ENCODE data around the gene TNNT1.

The TNNT1 gene

DNA sequence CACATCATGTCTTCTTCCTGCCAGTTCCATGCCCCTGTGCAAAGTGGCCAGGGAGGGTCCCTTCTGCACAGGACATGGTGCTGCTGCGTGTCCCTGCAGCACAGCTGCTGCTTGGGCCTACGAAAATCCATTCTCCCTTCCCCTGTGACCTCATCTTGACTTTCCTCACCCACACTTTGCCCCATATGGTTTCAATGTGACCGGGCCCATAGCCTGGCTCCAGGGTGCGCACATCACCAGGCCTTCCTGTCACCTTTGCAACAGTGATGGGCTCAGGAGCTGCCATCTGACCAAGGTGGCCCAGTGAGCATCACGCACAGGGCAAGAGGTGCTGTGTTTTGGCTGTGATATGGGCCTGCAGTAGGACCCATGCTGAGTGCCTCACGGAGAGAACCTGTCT, 42.4 kb downstream of the TNNT1 start:
- DNase-seq: no peak

DNA sequence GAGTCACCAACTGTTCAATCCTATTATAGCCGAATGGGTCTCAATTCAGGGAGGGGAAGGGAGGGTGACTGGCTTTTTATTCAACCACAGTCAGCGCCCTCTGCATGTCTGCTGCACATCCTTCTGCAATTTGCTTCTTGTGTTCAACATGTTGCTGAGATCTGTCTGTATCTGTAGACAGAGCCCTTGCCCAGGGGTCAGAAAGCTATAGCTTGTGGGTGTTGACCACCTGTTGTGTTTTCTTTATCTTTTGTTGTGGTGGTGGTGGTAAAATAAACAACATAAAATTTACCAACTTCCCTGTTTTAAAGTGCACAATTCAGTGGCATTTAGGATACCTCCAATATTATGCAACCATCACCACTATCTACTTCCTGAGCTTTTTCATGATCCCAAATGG, 43.8 kb downstream of the TNNT1 start:
- no peak for DNase-seq

DNA sequence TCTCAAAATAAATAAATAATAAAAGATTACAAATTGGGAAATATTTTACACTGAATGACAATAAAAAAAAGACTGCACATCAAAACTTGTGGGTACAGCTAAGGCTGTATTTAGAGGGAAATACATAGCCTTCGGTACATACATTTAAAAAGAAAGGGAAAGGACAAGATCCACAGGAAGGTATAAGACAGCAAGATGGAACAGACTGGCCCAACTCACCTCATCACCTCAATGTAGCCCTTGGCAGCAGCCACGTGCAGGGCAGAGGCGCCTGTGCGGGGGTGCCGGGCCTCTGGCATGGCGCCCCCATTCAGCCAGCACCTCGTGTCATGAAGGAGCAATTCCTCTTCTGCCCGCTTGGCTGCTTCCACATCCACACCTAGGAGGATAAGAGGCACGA, 45.8 kb downstream of the TNNT1 start:
- no peak for DNase-seq

DNA sequence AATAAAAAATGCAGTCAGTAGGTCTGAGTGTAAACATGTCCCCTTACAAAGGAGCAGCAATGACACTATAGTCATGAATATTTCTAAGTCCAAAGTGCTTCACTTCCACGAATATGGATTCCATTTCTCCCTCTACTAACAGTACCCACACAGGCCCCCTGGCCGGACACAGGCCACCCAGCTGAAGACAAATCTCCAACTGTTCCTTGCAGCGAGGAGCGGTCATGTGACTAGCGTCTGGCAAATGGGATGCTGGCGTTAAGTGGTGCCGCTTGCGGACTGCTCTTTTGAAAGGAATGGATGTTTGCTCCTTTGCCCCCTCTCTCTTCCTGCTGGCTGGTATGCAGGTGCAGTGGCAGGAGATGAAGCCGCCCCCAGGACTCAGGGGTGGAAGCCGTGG, 47.7 kb downstream of the TNNT1 start:
- no peak for DNase-seq

DNA sequence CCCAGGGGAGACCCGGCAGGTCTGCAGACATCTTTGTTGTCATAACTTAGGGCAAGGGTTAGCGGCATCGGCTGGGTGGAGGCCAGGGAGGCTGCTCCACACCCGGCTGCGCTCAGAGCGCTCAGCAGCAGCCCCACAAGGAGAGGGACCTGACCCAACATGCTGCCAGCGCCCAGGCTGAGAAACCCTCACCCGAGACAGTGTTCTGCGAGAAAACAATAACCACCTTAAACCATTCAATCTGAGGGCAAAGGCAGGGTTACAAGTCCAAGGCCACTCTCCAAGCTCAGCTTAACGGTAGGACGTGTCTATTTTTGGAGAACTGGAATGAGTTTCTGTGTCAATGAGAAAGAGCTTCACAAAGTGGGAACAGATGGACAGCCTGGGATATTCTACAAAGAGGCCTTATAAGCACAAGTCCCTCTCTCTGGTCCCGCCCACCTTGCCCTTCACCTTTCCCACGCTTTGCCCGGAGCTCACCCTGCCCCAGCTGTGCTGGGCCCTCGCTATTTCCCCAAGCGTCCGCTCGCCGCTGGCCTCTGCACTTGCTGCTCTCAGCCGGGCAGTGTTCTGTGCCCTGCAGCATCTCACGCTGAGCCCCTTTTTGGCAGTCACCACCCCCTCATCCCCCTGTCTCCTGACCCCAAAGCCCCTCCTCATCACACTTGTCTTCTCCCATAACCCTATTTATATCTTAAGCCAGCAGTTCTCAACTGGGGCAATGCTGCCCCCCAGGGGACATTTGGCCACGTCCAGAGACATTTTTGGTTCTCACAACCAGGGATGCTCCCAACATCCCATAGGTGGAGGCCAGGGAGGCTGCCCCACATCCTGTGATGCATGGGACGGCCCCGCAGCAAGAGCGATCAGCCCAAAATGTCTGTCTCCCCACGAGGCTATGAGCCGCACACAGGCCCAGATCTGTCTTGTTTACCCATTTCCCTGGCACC, 49.2 kb downstream of the TNNT1 start:
- DNase-seq: no peak

DNA sequence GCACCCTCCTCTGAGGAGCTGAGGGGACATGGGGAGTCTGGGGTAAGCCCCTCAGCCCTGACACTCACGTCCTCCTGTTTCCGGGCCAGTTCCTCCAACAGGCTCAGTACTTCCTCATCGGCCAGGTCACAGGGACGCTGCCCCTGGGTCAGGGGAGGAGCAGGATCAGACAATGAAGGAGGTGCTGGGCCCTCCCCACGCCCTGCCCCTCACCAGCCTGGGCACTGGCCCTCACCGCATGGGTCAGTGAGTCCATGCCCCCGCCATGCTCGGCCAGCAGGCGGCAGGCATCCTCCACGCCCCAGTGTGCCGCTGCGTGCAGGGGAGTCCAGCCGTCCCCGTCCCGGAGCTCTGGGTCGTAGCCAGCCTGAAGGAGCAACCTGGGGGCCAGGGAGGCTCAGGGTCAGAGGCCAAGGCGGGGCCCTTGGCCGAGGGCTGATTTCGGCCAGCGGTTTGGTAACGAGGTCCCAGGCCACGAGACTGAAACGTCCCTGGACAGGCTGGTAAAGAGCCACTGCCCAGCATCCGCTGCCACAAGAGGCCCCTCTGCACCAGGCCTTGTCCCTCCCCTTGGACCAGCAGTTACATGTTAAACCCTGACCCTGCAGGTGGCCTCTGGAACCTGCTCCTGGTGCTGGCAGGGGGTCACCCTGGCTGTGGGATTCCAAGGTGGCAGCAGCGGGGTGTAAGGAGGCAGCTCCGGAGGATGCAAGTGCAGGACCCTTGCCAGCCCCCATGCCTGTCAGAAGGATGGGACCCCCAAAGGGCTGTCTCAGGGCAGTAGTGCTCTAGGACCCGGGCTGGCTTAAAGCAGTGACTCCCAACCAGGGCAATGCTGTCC, 50.1 kb downstream of the TNNT1 start:
- no peak for DNase-seq

DNA sequence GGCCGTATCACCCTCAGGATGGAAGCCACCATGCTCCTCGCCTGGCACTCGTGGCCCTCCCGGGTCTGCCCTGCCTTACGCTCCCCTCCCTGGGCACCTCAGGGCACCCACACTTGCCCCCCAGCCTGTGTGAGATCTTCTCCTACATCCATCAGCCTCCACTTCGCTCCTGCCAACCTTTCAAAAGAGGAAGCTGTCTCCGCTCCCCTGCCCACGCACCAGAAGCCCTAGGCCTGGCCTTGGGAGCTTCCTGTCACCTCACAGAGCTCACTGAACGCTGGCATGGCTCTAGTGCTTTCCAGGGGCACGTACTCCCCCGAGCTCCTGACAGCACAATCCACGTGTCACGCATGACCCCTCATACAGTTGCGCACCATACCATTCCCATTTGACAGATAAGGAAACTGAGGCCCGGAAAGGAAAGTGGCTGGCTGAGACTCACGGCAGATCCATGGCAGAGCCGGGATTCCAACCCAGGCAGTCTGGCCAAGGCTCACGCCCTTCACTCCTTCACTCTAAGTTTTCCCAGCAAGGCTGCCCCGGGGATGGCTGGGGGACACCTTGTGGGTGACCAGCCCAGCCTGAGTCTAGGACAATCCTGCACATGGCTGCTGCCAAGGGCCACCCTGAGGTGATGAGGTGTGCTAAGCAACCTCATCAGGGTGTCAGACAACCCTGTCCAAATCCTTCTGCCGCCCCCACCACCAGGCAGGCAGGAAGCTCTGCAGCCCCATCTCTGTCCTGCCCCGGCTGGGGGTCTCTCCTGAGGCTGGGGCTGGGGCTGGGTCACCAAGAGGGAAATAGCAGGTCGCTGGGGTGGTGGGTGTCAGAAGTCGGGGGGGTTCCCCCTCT, 50.9 kb downstream of the TNNT1 start:
- DNase-seq: no peak

DNA sequence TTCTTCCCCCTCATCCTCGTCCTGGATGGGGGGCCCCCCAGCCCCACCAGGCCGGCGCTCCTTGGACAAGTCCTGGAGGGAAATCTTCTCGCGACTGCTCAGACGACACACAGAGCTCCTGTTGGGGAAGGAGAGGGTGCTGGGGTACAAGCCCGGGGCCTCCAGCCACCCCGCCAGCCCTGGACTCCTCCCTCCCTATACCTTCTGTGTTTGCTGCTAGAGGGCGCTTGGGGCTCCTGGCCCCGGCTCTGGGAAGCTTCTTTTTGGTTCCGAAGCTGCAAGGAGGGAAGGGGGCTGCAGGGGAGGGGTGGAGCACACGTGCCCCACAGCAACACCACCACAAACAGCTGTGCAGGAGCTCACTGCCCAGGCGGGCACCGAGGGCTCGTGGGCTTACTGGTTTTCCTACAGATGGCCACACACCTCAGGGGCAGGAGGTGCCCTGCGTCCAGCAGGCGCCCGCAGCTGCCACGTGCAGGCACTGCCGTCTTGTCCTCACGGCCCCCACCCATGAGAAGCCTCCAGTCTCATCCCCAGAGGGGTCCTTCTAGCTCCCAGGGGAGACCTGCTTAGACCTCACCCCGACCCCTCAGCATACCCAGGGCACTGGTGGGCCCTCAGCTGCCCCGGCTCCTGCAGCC, 52.8 kb downstream of the TNNT1 start:
- no peak for DNase-seq

DNA sequence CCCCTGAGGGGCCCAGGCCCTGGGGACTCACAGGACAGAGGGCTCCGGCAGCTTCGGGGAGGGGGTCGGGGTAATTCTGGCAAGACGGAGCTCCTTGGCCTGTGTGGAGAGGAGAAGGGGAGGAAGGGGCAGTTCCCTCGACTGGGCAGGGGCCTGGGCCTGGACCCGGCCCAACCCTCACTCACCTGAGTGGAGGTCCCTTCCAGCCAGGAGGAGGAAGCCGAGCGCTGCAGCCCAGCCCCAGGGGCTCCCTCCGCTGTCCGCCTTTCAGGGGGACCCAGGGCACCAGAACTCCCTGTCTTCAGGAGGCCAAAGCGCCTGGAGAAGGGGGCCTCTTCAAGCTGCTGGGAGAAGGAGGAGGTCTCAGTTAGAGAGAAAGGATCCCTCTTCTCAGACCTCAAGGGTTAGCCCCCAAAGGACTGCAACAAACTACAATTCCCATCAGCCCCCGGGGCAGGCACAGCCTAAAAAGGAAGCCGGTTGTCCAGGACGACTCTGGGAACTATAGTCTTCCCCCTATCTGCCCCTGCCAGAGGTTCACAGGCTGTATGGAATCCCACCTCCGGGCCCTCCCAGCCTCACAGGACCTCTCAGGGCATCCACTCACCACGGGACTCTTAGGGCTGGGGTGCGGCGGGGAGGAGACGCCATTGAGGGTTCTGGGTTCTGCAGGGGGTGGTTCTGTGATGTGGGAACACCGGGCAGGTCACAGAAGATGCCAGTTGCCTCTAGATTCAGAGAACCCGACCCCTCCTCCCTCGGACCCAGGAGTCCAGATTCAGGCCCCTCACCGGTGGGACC, 53.5 kb downstream of the TNNT1 start:
- no peak for DNase-seq

DNA sequence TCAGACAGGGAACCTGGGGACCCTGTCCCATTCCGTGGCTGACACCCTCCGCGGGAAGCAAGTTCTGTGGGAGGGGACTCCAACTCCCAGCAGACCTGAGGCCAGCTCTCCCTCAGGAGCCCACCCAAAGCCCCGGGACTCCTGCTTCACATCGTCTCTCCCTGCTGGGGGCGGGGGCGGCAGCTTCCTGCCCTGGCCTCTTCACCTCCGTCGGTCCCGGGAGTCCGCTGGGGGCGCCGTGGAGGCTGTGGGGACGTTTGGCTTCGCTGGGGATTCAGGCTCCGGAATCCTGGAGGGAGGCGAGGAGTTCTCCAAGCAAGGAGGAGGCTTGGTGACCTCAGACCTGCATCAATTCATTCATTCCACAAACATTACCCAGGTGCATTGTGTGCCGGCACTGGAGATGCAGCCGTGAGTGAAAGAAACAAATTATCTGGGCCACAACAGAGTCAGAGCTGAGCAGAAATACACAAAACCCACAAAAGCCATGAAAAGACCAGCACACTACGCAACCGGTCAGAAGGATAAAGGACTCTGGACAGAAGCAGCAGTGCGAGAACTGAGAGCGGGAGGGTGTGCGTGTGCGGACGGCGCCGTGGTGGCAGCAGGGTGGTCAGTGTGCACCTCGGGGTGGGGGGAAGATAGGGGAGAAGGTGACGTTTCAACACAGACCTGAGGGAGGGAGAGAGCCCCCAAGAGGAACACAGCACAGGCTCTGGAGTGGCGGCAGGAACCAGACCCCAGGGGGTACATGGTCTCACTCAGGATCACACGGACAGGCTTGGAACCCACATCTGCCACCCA, 54.3 kb downstream of the TNNT1 start:
- no peak for DNase-seq

DNA sequence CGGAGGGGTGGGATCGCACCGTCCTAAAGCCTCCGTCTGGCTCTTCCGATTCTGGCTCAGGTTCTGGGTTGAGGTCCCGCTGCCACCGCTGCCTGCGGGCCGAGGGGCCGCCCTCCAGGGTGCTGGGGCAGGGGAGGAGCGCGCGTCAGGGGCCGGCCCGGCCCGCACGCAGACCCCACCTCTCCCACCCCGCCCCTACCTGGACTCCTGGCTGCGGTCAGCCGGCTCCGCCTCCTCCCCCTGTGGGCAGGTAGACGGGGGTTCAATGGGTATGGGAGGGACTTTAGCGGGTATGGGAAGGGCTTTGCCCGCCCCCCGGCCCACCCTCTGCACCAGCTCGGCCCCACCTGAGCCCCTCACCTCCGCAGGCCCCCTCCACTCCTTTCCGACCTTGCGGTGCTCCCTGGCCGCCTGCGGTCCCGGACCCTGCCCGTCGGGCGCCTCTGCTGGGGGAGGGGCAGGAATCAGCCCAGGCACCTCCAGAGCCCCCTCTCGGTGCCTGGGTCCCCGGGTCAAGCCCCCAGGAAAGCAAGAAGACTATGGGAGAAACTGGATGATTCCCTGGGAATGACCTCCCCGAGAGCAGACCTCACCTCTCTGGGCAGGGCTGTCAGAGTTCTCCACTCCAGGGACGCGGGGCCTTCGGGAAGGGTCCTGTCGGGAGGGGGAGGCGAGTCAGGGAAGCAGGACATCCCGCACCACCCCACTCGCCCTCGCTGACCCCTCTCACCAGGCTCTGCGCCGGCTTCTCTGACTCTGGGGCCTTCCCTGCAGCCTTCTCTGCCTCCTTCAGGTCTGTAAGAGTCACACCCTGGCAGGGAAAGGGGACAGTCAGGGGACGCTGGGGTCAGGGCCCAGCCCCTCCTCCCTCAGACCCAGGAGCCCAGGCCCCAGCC, 56.3 kb downstream of the TNNT1 start:
- DNase-seq: no peak

DNA sequence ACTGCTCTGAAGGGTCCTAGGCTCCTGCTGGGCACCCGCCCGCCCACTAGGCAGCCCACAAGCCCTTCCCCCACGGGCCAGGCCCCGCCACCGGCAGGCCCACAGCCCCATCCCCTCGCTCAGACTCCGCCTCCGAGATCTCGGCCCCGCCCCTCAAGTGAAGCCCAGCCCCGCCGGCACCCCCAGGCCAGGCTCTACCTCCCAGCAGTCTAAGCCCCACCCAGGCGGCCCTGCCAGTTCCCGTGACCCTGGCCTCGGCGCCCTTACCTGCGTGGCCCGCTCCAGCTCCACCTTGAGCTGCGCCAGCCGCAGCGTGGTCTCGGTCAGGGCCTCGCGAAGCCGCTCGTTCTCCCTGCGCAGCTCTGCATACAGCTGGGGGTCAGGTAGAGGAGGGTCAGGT, 57.1 kb downstream of the TNNT1 start:
- no peak for DNase-seq

DNA sequence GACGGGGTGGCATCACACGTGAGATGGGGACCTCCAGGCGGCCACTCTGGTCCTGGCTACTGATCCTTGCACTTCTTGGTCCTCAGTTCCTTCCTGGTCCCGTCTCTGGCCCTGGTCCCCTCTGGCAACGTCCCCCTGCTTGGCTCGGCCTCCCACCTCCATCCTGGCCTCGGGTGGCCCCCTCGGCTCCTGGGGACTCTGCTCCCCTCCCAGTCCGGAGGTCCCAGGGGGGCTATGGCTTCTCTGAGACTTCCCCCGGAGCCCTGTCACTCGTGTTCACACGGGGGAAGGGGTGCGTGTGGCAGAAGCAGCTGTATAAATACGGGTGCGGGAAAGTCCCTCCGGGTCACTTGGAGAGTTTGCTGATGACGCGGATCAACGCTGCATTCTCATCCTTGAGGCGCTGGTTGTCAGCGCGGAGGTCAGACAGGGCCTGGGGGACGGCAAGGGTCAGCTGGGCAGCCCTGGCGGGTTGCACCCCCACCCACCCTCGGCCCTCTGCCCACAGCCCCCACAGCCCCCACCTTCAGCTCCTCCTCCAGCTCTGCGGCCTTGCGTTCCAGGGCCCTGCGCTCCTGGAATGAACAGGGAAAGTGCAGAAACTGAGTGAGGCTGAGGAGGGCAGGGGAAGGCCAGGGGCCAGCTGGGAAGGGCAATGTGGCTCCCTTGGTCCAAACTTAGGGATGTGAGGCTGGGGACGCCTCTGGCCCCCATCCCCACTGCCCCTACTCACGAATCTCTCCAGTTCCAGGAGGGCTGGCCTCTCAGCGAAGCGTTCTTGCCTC, 57.7 kb downstream of the TNNT1 start:
- no peak for DNase-seq

DNA sequence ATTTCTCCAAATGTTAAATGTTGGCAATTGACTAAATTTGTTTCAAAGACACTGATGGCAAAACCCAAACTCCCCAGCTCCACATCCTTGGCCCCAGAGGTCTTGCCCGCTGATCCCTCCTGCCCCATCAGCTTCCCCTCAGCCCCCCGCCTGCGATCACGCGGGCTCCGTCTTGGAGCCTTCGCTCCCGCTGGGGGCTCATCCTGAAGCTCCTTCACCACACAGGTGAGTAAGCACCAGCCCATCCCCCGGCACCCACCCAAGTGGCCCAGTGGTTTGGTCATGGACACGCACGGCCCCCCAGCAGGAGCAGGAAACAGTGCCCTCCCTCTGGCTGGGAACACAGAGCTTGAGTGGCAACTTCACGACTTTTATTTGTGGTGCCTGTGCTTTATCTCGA, 58.4 kb downstream of the TNNT1 start:
- DNase-seq: no peak

DNA sequence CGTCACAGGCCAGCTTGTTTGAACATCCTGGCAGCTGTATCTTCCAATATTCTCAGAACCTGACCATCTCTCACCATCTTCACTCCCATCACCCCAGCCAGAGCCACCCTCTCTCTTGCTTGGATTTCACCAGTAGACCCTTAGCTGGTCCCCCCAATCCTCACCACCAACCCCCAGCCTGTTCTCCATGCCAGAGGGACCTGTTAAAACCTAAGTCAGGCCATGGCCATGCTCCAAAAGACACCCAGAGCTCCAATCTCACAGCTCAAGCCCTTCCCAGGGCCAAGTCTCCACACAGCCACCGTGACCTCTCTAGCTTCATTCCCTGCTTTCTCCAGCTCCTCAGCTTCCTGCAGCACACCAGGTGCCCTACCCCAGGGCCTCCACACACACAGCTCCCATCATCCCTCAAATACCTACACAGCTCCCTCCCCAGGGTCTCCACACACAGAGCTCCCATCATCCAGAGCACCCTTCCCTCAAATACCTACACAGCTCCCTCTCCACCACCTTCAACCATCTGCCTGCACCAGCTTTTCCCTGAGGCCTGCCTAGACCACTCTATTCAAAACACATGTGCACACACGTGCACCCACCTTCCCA, 59.6 kb downstream of the TNNT1 start:
- DNase-seq: no peak

DNA sequence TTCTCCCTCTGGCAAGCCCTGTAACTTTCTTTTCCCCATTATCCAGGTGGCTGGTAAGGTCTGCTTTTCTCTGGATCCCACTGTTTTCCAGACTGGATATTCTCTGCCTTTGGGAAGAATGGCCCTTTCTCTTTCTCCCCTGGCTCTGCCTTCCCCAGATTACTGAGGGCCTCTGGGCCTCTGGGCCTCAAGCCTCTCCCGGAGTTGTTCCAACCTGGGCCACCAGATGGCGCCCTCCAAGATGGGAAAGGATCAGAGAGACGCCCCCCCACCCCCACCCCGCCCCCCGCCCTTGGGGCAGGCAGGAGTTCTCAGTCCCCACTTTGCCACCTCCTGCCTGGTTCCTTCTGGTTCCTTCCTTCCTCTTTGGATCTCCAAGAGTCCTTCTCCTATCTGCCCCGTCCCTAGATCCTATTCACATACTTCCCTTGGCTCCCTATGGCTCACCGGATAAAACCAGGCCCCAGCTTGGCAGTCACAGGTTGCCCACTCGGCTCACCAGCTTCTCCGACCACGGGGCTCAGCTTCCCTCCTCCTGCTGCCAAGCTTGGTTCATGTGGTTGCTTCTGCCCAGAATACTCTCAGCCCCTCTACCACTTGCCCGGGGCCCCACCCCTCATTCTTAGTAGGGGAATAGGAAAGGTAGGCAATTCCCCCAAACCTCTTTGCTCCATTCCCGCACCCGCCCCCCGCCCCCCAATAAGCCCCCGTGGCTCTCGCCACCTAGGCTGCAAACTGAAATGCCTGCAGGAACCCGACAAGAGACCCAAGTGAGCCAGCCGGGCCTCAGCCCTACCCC, 60.3 kb downstream of the TNNT1 start:
- peak; percentile 67 to 78 for DNase-seq

DNA sequence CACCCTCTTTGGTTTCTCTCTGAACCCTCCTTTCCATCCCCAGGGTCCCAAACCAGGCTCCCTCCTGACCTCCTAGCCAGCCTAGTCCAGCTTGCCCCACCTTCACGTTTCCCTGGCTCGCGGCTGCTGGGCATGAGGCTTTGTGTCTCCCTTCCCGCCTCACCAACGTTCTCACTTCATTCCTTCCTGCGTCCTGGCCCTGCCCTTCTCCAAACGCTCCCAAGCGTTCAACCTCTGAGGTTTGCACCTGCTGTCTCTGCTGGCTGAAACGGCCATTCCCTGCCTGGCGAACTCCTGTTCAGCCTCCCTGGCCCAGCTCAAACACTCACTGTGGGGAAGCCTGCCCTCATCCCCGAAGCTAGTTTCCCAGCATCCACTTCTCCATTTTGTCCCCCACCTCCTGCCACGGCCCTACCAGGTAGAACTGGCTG, 61.0 kb downstream of the TNNT1 start:
- no peak for DNase-seq

DNA sequence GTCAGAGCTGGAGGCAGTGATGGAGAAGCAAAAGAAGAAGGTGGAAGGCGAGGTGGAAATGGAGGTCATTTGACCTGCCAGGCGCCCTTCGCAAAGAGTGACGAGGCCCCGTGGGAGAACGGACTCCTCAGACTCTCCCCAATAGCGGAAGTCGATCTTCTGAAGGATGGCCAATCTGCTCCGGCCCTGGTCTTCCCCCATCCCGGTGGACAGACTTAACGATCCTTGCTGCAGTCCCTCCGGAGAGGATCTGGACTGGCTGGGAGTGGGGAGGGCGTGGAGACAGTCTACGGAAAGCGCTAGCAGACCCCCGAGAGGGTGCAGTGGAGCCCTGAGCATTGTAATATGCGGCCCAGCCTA, 61.5 kb downstream of the TNNT1 start:
- no peak for DNase-seq

All from CD4-positive, alpha-beta T cell treated with Interleukin-1 beta for 1 hour (primary cell).